ENCODE data around the gene ZNF836.
A peak's percentile ranks its signal among the peaks of the same experiment; 100 is the strongest.

The ZNF836 gene

GRCh38 chr19:52188822-52189734 lies 17.7 kb upstream of the ZNF836 start:
- peak; percentile 98 for DNase-seq (ENCODE audit: low read depth)

- no peak for DNase-seq (ENCODE audit: low read depth)
These were observed 16.0 kb upstream of the ZNF836 start for GRCh38 chr19:52187407-52187806.

DNA sequence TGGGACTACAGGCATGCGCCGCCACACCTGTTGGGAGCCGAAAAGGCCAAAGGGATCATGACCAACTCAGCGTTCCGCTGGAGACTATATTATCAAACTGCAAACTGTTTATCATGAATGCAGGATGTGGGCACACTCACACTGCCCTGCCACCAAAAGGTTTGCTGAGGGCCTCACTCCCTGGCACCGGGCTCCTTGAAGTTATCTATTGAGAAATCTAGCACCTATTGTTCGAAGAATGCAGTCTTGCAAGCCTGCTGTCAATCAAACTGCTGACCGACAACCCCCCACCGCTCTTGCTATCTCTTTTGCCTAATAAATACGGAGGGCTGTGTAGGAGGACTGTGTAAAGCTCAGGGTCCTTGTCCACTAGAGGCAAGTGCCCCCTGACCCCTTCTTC lies 5.2 kb upstream of the ZNF836 start:
- no peak for DNase-seq (ENCODE audit: low read depth)

GRCh38 chr19:52172347-52172746 lies 926 bp upstream of the ZNF836 start:
- DNase-seq (ENCODE audit: low read depth): no peak

GRCh38 chr19:52170863-52171320 lies 529 bp downstream of the ZNF836 start:
- DNase-seq (ENCODE audit: low read depth): no peak

- DNase-seq (ENCODE audit: low read depth): no peak
These were observed 1.1 kb downstream of the ZNF836 start for GRCh38 chr19:52170304-52170703.

DNA sequence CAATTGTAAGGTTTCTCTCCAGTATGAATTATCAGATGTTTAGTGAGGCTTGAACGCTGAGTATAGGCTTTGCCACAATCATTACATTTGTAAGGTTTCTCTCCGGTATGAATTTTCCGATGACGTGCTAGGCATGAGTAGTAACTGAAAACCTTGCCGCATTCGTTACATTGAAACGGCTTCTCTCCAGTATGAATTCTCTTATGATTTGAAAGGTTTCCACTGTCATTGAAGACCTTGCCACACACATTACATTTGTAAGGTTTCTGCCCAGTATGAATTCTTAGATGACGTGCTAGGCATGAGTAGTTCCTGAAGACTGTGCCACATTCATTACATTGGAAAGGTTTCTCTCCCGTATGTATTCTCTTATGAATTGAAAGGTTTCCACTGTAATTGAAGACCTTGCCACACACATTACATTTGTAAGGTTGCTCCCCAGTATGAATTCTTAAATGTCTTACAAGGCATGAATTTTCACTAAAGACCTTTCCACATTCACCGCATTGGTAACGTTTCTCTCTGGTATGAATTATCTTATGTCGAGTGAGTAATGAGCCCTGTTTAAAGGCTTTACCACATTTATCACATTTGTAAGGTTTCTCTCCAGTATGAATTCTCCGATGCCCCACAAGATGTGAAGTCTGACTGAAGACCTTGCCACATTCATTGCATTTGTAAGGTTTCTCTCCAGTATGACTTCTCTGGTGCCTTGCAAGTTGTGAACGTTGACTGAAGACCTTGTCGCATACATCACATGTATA lies 15.6 kb downstream of the ZNF836 start:
- DNase-seq (ENCODE audit: low read depth): no peak

DNA sequence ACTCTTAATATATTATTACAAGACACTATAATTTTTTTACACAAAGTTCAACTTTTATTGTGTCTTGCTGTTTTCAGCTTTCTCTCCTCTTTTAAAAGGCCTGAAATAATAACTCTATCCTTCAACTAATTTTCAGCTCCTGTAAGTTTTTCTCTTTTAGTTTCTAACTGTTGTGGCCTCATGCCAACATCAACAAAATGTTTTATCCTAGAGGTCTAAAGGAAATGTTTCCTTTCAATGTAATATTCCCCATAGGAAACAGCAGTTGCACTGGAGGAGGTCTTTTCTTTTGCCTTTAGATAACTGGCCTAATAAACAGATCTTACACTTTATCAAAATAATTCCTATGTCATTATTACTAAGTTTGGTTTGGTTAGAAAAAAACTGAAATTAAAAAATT lies 23.2 kb downstream of the ZNF836 start:
- no peak for DNase-seq (ENCODE audit: low read depth)

DNA sequence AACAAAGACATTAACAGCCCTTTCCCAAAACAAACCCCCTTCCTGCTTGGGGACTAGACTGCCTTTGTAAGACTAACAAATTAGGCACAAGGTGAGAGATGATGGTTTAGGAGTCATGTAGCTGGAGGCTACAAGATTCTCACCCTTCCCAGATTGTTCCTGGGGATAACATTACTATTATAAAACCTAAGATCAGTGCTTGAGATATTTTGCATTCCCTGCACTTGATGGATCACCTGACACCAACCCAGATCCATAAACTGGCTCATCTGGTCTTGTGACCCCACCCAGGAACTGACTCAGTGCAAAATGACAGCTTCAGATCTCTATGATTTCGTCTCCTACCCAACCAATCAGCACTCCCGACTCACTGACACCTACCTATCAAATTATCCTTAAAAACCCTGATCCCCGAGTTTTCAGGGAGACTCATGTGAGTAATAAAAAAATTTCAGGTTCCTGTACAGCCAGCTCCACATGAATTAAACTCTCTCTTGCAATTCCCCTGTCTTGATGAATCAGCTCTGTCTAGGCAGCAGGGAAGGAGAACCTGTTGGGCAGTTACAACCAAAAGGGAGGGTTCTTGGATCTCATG lies 29.3 kb downstream of the ZNF836 start:
- DNase-seq (ENCODE audit: low read depth): no peak

- no peak for DNase-seq (ENCODE audit: low read depth)
These were observed 30.2 kb downstream of the ZNF836 start for GRCh38 chr19:52141203-52141602.

DNA sequence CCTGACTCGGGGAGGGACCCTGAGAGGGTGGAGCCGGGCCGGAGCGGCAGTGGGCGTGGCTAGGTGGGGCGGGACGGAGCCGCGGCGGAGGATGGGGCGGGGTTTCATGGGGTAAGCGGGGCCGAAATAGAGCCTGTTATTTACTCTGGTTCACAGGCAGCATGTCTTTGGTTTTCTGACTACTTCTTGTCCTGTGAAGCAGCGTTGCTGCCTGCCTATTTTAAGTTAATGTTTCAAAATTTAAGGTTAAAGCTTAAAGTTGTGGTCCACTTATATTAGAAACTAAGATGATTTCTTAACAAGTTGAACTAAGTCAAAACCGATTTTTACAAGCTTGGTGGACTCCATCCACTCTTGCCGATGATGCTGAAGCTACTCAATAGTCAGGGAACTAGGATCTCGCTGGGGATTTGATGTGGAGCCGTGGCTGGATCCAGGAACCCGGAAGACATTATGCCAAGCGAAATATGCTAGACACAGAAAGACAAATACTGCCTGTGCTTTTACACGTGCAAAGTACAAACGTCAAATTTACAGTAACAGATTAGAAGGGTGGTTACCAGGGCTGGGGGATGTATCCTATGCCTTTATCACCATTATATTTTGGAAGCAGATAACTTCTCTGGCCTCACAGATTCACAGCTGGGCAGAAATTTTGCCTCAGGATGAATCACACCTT lies 31.2 kb downstream of the ZNF836 start:
- peak; percentile 98 for DNase-seq (ENCODE audit: low read depth)

DNA sequence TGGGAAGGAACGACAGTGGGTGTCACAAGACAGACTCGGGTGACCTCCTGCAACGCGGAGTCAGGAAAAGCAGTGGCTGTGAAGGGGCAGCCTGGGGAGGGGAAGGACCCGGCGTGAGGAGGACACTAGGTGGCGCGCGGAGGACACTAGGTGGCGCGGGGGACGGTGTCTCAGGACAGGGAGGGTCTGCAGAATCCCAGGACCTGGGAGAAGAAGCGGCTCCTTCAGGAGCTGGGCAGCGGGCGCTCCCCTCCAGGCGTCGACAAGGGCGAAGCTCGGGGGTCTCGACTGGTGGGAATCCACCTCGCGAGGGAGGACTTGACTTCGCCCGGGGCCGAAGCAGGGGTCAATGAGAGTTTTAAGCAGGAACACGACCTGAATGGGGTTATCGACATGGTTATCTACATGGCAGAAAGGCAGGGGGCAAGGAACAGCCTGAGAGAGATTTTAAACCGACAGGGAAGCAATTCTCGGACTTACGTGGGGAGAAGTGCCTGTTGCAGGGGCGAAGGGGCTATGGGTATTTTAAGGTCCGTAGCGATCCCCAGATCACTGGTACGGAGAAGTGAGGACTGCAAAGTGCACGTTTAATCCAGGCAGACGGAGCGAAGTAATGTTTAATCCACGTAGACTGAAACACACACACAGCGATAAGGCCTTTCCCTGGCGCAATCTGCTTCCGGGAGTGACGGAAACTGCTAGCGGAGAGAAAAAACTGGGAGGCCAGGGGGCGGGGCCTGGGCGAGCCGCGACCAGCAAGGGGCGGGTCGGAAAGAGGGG lies 32.0 kb downstream of the ZNF836 start, which contains the start of gene ZNF616:
TSS of gene ZNF616 (minus strand) at position 687 of the 780 bp plus-strand sequence. CDS start 9,426 bp downstream, outside the sequence.
- DNase-seq (ENCODE audit: low read depth): peak; percentile 74

GRCh38 chr19:52138983-52139251 lies 32.5 kb downstream of the ZNF836 start:
- DNase-seq (ENCODE audit: low read depth): no peak

DNA sequence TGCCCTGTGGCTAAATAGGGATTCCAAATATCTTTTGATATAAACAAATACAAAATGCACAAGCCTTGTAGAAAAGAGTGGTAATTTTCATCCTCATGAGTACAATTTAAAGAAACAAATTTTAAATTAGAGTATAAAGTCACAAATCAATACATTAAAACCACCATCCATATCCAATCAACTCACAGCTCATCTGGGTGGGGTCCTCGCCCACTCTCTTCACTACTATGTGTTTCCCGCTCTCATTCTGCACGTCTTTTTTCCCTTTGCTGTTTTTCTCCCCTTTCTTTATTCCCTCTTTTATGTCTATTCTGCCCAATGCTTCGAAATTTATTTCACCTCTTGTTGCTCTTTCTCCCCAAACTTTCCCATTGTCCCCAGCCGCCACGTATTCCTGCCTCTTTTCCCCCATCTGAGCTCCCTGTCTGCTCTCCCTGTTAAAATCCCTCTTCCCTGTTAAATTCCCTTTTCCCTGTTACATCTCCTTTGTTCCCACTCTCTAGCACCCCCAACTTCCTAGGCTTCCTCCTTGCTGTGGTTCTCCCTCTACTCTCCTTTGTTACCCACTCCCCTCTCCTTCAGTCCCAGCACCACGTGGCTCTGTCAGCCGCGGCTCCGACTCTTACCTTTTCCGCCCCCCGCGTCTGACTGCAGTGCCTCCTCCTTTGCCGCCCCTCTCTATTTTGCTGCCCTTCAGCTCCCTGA lies 33.0 kb downstream of the ZNF836 start:
- no peak for DNase-seq (ENCODE audit: low read depth)

DNA sequence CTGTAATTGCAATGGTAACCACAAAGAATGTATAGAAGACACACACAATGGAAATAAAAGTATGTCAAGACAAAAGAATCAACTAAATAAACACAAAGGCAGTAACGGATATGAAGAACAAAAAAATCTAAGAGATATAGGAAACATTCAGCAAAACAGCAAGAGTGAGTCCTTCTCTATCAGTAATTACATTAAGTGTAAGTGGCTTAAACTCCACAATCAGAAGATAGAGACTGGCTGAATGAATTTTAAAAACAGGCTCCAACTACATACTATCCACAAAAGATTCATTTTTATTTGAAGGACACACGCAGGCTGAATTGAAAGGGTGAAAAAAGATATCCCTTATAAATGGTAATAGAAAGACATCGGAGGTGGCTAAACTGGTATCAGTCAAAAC lies 51.1 kb downstream of the ZNF836 start:
- DNase-seq (ENCODE audit: low read depth): no peak

GRCh38 chr19:52115526-52116053 lies 55.8 kb downstream of the ZNF836 start:
- DNase-seq (ENCODE audit: low read depth): no peak

- no peak for DNase-seq (ENCODE audit: low read depth)
These were observed 56.7 kb downstream of the ZNF836 start for GRCh38 chr19:52114691-52115090.

DNA sequence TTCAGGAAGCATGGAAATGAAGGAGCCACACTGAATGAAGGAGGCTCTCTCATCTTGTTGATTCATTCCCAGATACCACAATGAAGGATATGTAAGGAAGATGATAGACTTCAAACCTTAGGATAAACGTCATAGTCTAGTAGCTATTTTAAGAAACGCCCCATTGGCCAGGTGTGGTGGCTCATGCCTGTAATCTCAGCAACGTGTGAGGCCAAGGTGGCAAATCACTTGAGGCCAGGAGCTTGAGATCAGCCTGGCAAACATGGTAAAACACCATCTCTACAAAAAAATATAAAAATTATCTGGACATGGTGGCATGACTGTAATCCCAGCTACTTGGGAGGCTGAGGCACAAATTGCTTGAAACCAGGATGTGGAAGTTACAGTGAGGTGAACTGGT lies 58.8 kb downstream of the ZNF836 start:
- no peak for DNase-seq (ENCODE audit: low read depth)

GRCh38 chr19:52110780-52111179 lies 60.6 kb downstream of the ZNF836 start:
- DNase-seq (ENCODE audit: low read depth): no peak

All from activated T-cell treated with anti-CD3 and anti-CD28 coated beads for 1 hour (primary cell).